GM19025 (cell line): Measurements from ENCODE around the gene SUSD1.
A peak's percentile ranks its signal among the peaks of the same experiment; 100 is the strongest.

Experiments used
- ATAC-seq: cut with Tn5 transposase; IDR thresholded peaks from one replicate; pipeline ENCODE4 v1.9.1; 2021; ENCODE audit warnings: mild to moderate bottlenecking, low read depth, moderate library complexity; ENCODE audit not compliant: unreplicated experiment

The SUSD1 gene

GRCh38 chr9:112072721-112073638 is 102.1 kb downstream of the SUSD1 start:
- no peak for ATAC-seq

DNA sequence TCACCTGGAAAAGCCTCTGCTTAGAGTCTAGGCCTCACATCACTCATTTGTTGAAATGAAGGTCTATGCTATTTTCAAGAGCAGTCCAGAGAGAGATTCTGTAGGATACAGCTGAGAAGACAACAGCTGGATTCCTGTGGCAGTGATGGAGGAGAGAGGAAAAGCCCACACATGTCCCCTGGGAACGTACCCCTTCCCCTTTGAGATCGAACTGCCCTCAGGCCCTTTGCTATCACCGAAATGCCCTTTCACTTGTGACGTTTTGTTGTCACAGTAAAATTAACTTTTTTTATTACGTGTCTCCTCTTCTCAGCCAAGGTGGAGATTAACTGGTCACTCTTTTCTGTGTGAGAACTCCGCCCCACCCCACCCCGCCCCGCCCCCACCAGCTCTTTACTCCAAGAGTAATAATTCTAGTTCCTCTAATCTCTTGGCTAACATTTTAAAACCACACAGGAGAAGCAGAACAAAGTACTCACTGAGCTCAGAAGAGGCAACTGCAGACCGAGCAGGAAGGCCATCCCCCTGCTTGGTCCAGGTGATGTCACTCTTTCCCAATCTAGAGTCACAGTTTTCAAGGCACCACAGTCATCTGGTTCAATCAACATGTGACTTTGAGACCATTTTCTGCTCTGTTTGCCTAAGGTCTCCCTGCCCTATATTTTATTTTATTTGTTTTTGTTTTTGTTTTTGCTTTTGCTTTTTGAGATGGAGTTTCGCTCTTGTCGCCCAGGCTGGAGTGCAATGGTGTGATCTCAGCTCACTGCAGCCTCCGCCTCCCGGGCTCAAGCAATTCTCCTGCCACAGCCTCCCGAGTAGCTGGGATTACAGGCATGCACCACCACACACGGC is 105.6 kb downstream of the SUSD1 start:
- ATAC-seq, result no peak

GRCh38 chr9:112065806-112066606 is 109.1 kb downstream of the SUSD1 start:
- ATAC-seq, result no peak

- ATAC-seq, result no peak
Observed at GRCh38 chr9:112064871-112065270, 110.2 kb downstream of the SUSD1 start.

GRCh38 chr9:112063586-112063985 is 111.5 kb downstream of the SUSD1 start:
- no peak for ATAC-seq

DNA sequence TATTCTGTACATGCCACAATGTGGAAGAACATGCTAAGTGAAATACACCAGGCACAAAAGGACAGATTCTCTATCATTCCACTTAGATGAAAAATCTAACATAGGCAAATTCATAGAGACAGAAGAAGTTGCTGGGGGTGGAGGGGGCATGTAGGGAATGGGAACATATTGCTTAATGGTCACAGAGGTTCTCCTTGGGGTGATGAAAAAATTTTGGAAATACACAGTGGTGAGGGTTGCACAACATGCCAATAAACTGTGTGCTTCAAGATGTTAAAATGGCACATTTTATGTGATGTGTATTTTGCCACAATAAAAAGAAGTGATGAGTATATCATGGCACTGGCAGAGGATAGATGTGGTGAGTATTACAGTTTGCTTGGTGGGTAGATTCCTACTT is 111.9 kb downstream of the SUSD1 start:
- no peak for ATAC-seq

GRCh38 chr9:112061152-112061740 is 113.9 kb downstream of the SUSD1 start:
- ATAC-seq, result peak; percentile 81

DNA sequence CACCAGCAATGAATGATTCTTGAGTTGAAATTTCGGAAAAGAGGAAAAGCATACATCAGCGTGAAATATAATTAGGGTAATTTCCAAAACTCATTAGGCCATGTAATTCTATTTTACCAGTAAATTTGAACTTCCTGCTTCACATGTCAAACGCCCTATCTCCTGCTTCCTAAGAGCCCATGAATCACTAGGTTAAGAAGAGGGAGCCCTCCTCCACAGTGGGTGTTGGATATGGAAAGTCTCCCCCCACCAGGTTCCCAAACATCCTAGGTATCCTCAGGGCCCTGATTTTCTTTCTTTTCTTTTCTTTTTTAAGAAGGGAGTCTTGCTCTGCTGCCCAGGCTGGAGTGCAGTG is 115.2 kb downstream of the SUSD1 start:
- no peak for ATAC-seq

DNA sequence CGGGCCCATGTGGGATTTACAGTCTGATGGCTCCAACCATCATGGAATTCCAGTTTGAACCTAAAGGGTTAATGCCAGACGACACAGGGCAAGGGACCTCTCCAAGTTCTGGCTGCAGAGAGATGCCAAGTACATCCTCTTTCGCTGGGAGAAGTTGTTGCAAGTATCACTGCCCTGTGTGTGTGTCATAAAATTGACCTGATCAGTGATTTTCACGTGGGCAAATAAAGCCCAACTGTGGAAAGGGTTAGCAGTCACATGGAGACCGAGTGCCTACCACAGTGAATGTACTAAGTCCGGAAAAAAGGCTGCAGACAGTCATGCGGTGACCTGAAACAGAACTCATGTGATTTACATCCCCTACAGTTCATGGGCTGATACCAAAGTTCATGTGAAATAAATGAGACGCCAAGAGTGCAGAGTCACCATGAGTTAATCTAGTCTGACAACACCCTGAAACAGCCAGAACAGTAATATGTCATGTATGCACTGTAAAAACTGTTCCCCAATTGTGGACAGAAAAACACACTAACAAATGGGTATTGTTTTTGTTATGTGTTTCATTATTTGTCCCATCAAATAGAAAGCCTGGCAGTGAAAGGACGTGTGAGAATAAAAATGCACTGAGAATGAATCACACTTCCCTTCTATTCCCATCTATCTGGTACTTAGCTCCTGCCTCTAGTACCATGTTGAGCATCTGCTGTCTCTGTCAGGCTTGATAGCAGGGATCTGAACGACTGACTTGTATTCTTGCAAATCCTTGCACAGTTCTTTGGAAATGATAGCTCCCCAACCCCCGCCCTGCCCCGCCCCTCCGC is 115.7 kb downstream of the SUSD1 start:
- no peak for ATAC-seq

- ATAC-seq, result no peak
Observed at GRCh38 chr9:112056996-112057395, 118.1 kb downstream of the SUSD1 start.

GRCh38 chr9:112054916-112055315 is 120.2 kb downstream of the SUSD1 start:
- no peak for ATAC-seq

- no peak for ATAC-seq
Observed at GRCh38 chr9:112051812-112052211, 123.3 kb downstream of the SUSD1 start.

- ATAC-seq, result no peak
Observed at GRCh38 chr9:112050544-112051475, 124.3 kb downstream of the SUSD1 start.

- no peak for ATAC-seq
Observed at GRCh38 chr9:112049811-112050516, 125.1 kb downstream of the SUSD1 start.

GRCh38 chr9:112048924-112049691 is 126.0 kb downstream of the SUSD1 start:
- ATAC-seq, result no peak

GRCh38 chr9:112047538-112048066 is 127.5 kb downstream of the SUSD1 start:
- ATAC-seq, result no peak

DNA sequence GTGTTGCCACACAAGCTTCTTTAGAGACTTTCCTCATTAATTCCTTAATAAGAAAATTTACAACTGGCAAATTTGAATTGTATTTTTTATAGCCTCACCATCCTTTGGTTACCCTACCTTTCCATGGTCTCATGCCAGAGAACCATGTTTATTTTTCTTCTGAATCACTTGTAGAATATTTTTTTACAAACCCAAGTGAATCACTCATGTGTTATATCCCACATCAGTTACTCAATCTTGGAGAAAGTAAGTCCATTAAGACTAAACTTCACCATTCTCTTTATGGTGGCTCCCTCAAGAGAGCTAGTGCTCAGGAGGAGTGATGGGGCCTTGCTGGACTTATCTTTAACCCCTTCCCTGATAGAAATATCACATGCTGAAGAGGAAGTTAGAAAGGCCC is 128.9 kb downstream of the SUSD1 start:
- no peak for ATAC-seq
